ENCODE results near the gene CCDC13. TPM values are rescaled to one million over a fixed set of nuclear protein-coding genes. Genes with fewer than 3 reads are reported as not detected.

The CCDC13 gene
- polyA plus RNA-seq, 1 donor (not counting 4 experiments of a cell fraction or from before 2014, with no cell fraction given) = 0.21 TPM

GRCh38 chr3:42802876-42803413, 29.9 kb upstream of the CCDC13 start:
- peaks cover 50% of the 10 kb centered on the region for H3K79me2 ChIP-seq (ENCODE audit: control insufficient read depth, insufficient read depth, low read length)
- peaks cover 2 to 4% of the 10 kb centered on the region in 2 experiments for H3K36me3 ChIP-seq (ENCODE audit: control insufficient read depth in 2 of 2, extremely low read depth in 1 of 2, insufficient read depth in 2 of 2, low read length in 2 of 2)
- peak overlapping the region; percentile 82 for H2AFZ ChIP-seq (ENCODE audit: control insufficient read depth, low read length)
- peak overlapping the region; percentile 93 for H3K27ac ChIP-seq (ENCODE audit: control insufficient read depth, insufficient read depth, low read length)
- no peak for TF ChIP-seq CTCF (optimal IDR thresholded peaks at IDR 0.05 in 1 of 3, IDR thresholded peaks at IDR 0.05 in 1 of 3, conservative IDR thresholded peaks at IDR 0.05 in 1 of 3; ENCODE audit: extremely low read depth in 1 of 3, insufficient read depth in 2 of 3, low read length in 3 of 3)
- TF ChIP-seq EZH2 (IDR thresholded peaks at IDR 0.05; ENCODE audit: low read length) = no peak
- H3K4me2 ChIP-seq (ENCODE audit: control insufficient read depth, extremely low read depth, insufficient read depth, low read depth, low read length) = peak overlapping the region; percentile 96
- H4K20me1 ChIP-seq (ENCODE audit: control insufficient read depth, extremely low read depth, insufficient read depth, low read length) = no peaks in the 10 kb centered on the region
- no peaks in the 10 kb centered on the region for H3K9me1 ChIP-seq (ENCODE audit: control insufficient read depth, extremely low read depth, insufficient read depth, low read length)
- dilution Hi-C loops (cut with MboI; ENCODE audit: extremely low pct_ligation_motif_present, low sequenced_read_pairs) = no loop called here
- peaks cover 10% of the 10 kb centered on the region for H3K4me1 ChIP-seq (ENCODE audit: control insufficient read depth, extremely low read depth, insufficient read depth, low read length)
- no peaks in the 10 kb centered on the region for H3K9me3 ChIP-seq (ENCODE audit: control insufficient read depth, low read depth, low read length)
- H3K9ac ChIP-seq (ENCODE audit: control insufficient read depth, extremely low read depth, insufficient read depth, low read length) = peak overlapping the region; percentile 97
- FAIRE-seq (peak; percentile 9), DNase-seq (ENCODE audit: low read depth, low spot score) (no peak)
- H3K4me3 ChIP-seq (ENCODE audit: control insufficient read depth in 2 of 3, extremely low read depth in 1 of 3, insufficient read depth in 2 of 3, low read depth in 1 of 3, low read length in 3 of 3) = peak overlapping the region; percentile 98
- no peaks in the 10 kb centered on the region for H3K27me3 ChIP-seq (ENCODE audit: control insufficient read depth, extremely low read depth, insufficient read depth, low read length)

- Histone ChIP-seq H3K9me1 (ENCODE audit: control insufficient read depth, extremely low read depth, insufficient read depth, low read length) (no peaks in the 10 kb centered on the region), H4K20me1 (ENCODE audit: control insufficient read depth, extremely low read depth, insufficient read depth, low read length) (no peaks in the 10 kb centered on the region), H3K27me3 (ENCODE audit: control insufficient read depth, extremely low read depth, insufficient read depth, low read length) (no peaks in the 10 kb centered on the region), H3K27ac (ENCODE audit: control insufficient read depth, insufficient read depth, low read length) (no peak overlapping the region), H3K79me2 (ENCODE audit: control insufficient read depth, insufficient read depth, low read length) (peaks cover 50% of the 10 kb centered on the region), H3K4me3 (ENCODE audit: control insufficient read depth in 2 of 3, extremely low read depth in 1 of 3, insufficient read depth in 2 of 3, low read depth in 1 of 3, low read length in 3 of 3) (no peak overlapping the region), H2AFZ (ENCODE audit: control insufficient read depth, low read length) (no peak overlapping the region), H3K36me3 (ENCODE audit: control insufficient read depth in 2 of 2, extremely low read depth in 1 of 2, insufficient read depth in 2 of 2, low read length in 2 of 2) (peaks cover 2 to 4% of the 10 kb centered on the region in 2 experiments), H3K4me1 (ENCODE audit: control insufficient read depth, extremely low read depth, insufficient read depth, low read length) (peaks cover 10% of the 10 kb centered on the region), H3K9ac (ENCODE audit: control insufficient read depth, extremely low read depth, insufficient read depth, low read length) (no peak overlapping the region), H3K4me2 (ENCODE audit: control insufficient read depth, extremely low read depth, insufficient read depth, low read depth, low read length) (peak overlapping the region; percentile 25), H3K9me3 (ENCODE audit: control insufficient read depth, low read depth, low read length) (no peaks in the 10 kb centered on the region)
- no peak for TF ChIP-seq CTCF (optimal IDR thresholded peaks at IDR 0.05 in 1 of 3, IDR thresholded peaks at IDR 0.05 in 1 of 3, conservative IDR thresholded peaks at IDR 0.05 in 1 of 3; ENCODE audit: extremely low read depth in 1 of 3, insufficient read depth in 2 of 3, low read length in 3 of 3)
- TF ChIP-seq EZH2 (IDR thresholded peaks at IDR 0.05; ENCODE audit: low read length) = no peak
- no peak for DNase-seq (ENCODE audit: low read depth, low spot score)
- no peak for FAIRE-seq
- dilution Hi-C loops (cut with MboI; ENCODE audit: extremely low pct_ligation_motif_present, low sequenced_read_pairs) = no loop called here
These were observed 28.7 kb upstream of the CCDC13 start for GRCh38 chr3:42801784-42802183.
